ENCODE results near the gene CENPT. TPM values are rescaled to one million over a fixed set of nuclear protein-coding genes. Genes with fewer than 3 reads are reported as not detected.
A peak's percentile ranks its signal among the peaks of the same experiment; 100 is the strongest.

CENPT gene
- total and polyA plus RNA-seq, 2 donors (not counting 1 experiment from before 2014, with no cell fraction given) = 23.1 to 30.2 TPM

GRCh38 chr16:67862623-67863583, 15.4 kb upstream of the CENPT start:
- Histone ChIP-seq H3K4me2 (ENCODE audit: extremely low read depth, insufficient read depth, low read length) (peak overlapping the region; percentile 30), H3K36me3 (ENCODE audit: control insufficient read depth, insufficient read depth, low read length) (peaks cover 14% of the 10 kb centered on the region), H4K20me1 (ENCODE audit: control insufficient read depth, extremely low read depth, insufficient read depth, low read length) (peaks cover 3% of the 10 kb centered on the region), H3K9me3 (ENCODE audit: control insufficient read depth, insufficient read depth, low read depth, low read length) (no peaks in the 10 kb centered on the region), H3K27me3 (ENCODE audit: control insufficient read depth, insufficient read depth, low read length) (no peaks in the 10 kb centered on the region), H3K79me2 (ENCODE audit: control insufficient read depth, insufficient read depth, low read length) (peaks cover 68% of the 10 kb centered on the region), H3K4me3 (replicated peaks in 1 of 4; ENCODE audit: control extremely low read depth in 1 of 4, insufficient read depth in 1 of 4, low read depth in 3 of 4, low read length in 4 of 4) (no peak overlapping the region), H3K9ac (ENCODE audit: insufficient read depth, low read length) (peak overlapping the region; percentile 41), H3K27ac (ENCODE audit: insufficient read depth, low read length) (peak overlapping the region; percentile 64), H3K4me1 (ENCODE audit: control insufficient read depth, extremely low read depth, insufficient read depth, low read length) (peaks cover 34% of the 10 kb centered on the region), H2AFZ (ENCODE audit: low read length) (no peak overlapping the region)
- peak in 1 of 2 donors; percentile 68 for DNase-seq (ENCODE audit: low read depth in 2 of 2)
- no peak for TF ChIP-seq EZH2 (IDR thresholded peaks at IDR 0.05; ENCODE audit: low read length, missing control alignments)
- TF ChIP-seq, protein P1, sequence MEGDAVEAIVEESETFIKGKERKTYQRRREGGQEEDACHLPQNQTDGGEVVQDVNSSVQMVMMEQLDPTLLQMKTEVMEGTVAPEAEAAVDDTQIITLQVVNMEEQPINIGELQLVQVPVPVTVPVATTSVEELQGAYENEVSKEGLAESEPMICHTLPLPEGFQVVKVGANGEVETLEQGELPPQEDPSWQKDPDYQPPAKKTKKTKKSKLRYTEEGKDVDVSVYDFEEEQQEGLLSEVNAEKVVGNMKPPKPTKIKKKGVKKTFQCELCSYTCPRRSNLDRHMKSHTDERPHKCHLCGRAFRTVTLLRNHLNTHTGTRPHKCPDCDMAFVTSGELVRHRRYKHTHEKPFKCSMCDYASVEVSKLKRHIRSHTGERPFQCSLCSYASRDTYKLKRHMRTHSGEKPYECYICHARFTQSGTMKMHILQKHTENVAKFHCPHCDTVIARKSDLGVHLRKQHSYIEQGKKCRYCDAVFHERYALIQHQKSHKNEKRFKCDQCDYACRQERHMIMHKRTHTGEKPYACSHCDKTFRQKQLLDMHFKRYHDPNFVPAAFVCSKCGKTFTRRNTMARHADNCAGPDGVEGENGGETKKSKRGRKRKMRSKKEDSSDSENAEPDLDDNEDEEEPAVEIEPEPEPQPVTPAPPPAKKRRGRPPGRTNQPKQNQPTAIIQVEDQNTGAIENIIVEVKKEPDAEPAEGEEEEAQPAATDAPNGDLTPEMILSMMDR (conservative IDR thresholded peaks at IDR 0.05 in 1 of 2, IDR thresholded peaks at IDR 0.05 in 1 of 2; ENCODE audit: low read depth in 1 of 2, low read length in 2 of 2) = no peak

DNA sequence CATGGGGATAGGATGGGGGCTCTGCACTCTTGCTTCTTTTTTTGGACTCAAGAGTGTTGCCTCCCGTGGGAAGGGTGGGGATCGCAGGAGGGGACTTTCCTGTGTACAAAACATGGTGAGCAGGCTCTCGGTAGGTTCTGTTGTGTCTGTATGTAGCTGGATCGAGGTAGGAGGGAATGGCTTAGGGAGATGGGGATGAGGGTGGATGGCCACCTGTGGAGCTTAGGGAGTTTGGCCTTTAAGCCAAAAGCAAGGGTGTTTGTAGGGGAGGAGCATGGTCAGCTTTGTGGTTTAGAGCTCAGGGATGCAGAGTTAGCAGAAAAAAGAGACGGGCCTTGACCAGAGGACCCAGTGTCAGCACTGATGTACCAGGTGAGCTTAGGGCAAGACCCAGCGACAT, 14.4 kb upstream of the CENPT start:
- H2AFZ ChIP-seq (ENCODE audit: low read length) = no peak overlapping the region
- peaks cover 10% of the 10 kb centered on the region for H3K36me3 ChIP-seq (ENCODE audit: control insufficient read depth, insufficient read depth, low read length)
- no peak overlapping the region for H3K4me2 ChIP-seq (ENCODE audit: extremely low read depth, insufficient read depth, low read length)
- H3K4me1 ChIP-seq (ENCODE audit: control insufficient read depth, extremely low read depth, insufficient read depth, low read length) = peaks cover 42% of the 10 kb centered on the region
- no peak overlapping the region for H3K9ac ChIP-seq (ENCODE audit: insufficient read depth, low read length)
- no peaks in the 10 kb centered on the region for H3K27me3 ChIP-seq (ENCODE audit: control insufficient read depth, insufficient read depth, low read length)
- TF ChIP-seq, protein P1 (conservative IDR thresholded peaks at IDR 0.05 in 1 of 2, IDR thresholded peaks at IDR 0.05 in 1 of 2; ENCODE audit: low read depth in 1 of 2, low read length in 2 of 2) = no peak
- TF ChIP-seq EZH2 (IDR thresholded peaks at IDR 0.05; ENCODE audit: low read length, missing control alignments) = no peak
- H3K9me3 ChIP-seq (ENCODE audit: control insufficient read depth, insufficient read depth, low read depth, low read length) = no peaks in the 10 kb centered on the region
- H3K27ac ChIP-seq (ENCODE audit: insufficient read depth, low read length) = peak overlapping the region; percentile 63
- H3K4me3 ChIP-seq (replicated peaks in 1 of 4; ENCODE audit: control extremely low read depth in 1 of 4, insufficient read depth in 1 of 4, low read depth in 3 of 4, low read length in 4 of 4) = no peak overlapping the region
- DNase-seq (ENCODE audit: low read depth in 2 of 2) = no peak
- H3K79me2 ChIP-seq (ENCODE audit: control insufficient read depth, insufficient read depth, low read length) = peaks cover 76% of the 10 kb centered on the region
- peaks cover 3% of the 10 kb centered on the region for H4K20me1 ChIP-seq (ENCODE audit: control insufficient read depth, extremely low read depth, insufficient read depth, low read length)

DNA sequence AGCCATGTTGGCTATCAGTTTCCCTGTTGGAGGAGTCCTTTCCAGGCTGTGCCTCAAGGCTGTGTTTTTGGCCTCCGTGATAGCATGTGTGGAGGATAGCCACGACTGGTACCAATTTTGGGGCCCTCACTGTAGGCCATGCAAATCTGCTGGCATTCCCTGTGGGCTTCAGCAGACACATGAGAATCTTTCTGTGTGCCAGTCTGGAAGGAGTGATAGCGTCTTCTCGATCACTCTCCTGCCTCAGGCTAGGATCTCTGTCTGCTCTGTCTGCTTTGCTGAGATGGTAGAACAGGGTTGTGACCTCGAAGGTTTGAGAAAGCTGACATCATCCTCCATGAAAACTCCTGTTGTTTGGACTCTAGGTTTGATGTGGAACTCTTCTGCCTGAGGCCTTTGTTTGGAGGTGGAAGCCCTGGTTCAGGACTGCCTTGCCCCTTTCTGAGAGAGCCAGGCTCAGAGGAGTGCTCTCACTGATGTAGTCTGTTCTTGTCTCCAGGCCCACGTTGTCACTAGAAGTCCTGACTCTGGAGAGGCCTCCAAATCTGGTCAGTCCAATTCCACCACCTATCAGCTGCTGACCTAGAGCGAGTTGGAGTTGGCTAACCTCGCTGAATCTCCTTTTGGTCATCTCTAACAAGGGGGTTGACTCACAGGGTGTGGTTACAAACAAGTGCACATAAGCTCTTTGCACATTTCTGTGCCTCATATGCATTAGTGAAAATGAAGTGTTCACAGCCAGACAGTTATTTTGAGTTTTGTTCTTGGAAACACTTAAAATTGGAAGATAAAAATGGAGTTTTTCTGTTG, 13.3 kb upstream of the CENPT start:
- Histone ChIP-seq H3K9me3 (ENCODE audit: control insufficient read depth, insufficient read depth, low read depth, low read length) (no peaks in the 10 kb centered on the region), H3K27me3 (ENCODE audit: control insufficient read depth, insufficient read depth, low read length) (no peaks in the 10 kb centered on the region), H4K20me1 (ENCODE audit: control insufficient read depth, extremely low read depth, insufficient read depth, low read length) (peaks cover 3% of the 10 kb centered on the region), H3K4me1 (ENCODE audit: control insufficient read depth, extremely low read depth, insufficient read depth, low read length) (peaks cover 44% of the 10 kb centered on the region), H2AFZ (ENCODE audit: low read length) (no peak overlapping the region), H3K9ac (ENCODE audit: insufficient read depth, low read length) (no peak overlapping the region), H3K36me3 (ENCODE audit: control insufficient read depth, insufficient read depth, low read length) (peaks cover 6% of the 10 kb centered on the region), H3K79me2 (ENCODE audit: control insufficient read depth, insufficient read depth, low read length) (peaks cover 85% of the 10 kb centered on the region), H3K4me3 (replicated peaks in 1 of 4; ENCODE audit: control extremely low read depth in 1 of 4, insufficient read depth in 1 of 4, low read depth in 3 of 4, low read length in 4 of 4) (no peak overlapping the region), H3K4me2 (ENCODE audit: extremely low read depth, insufficient read depth, low read length) (peak overlapping the region; percentile 30), H3K27ac (ENCODE audit: insufficient read depth, low read length) (peak overlapping the region; percentile 77)
- peak; percentile 50 to 72 for DNase-seq (ENCODE audit: low read depth in 2 of 2)
- TF ChIP-seq, protein P1 (conservative IDR thresholded peaks at IDR 0.05 in 1 of 2, IDR thresholded peaks at IDR 0.05 in 1 of 2; ENCODE audit: low read depth in 1 of 2, low read length in 2 of 2) = no peak
